ENCODE results near the gene PFKFB3. TPM values are rescaled to one million over a fixed set of nuclear protein-coding genes. Genes with fewer than 3 reads are reported as not detected.

Gene PFKFB3
- total and polyA plus RNA-seq, 2 of the 4 experiments (the other 2 are of a cell fraction): 34.1 to 45.5 TPM

- H4K5ac ChIP-seq (ENCODE audit: low read depth, low read length): no peak overlapping the region
- H4K20me1 ChIP-seq (ENCODE audit: insufficient read depth, low read length): peaks cover 74% of the 10 kb centered on the region
- H3K4me3 ChIP-seq (ENCODE audit: insufficient read depth, low read depth, low read length): no peak overlapping the region
- H2BK20ac ChIP-seq (ENCODE audit: low read depth, low read length): no peak overlapping the region
- no peak overlapping the region for H3K23ac ChIP-seq (ENCODE audit: low read depth, low read length)
- no peak overlapping the region for H4K8ac ChIP-seq (ENCODE audit: low read depth in 2 of 2, low read length in 2 of 2)
- no peak overlapping the region for H3K18ac ChIP-seq (ENCODE audit: low read depth, low read length)
- H3K4me2 ChIP-seq (ENCODE audit: low read depth, low read length): no peak overlapping the region
- no peak overlapping the region for H4K91ac ChIP-seq (ENCODE audit: insufficient read depth, low read depth, low read length)
- H2BK5ac ChIP-seq (ENCODE audit: low read depth, low read length, poor library complexity, severe bottlenecking): no peak overlapping the region
- intact Hi-C loops (cut with micrococcal nuclease): no loop called here
- no peak for TF ChIP-seq MXI1 (IDR thresholded peaks at IDR 0.05; ENCODE audit: borderline replicate concordance, low read depth, low read length)
- TF ChIP-seq CHD1 (IDR thresholded peaks at IDR 0.05; ENCODE audit: low read depth, low read length): no peak
- no peak for TF ChIP-seq BHLHE40 (IDR thresholded peaks at IDR 0.05; ENCODE audit: low read depth, low read length)
- TF ChIP-seq, protein P1, sequence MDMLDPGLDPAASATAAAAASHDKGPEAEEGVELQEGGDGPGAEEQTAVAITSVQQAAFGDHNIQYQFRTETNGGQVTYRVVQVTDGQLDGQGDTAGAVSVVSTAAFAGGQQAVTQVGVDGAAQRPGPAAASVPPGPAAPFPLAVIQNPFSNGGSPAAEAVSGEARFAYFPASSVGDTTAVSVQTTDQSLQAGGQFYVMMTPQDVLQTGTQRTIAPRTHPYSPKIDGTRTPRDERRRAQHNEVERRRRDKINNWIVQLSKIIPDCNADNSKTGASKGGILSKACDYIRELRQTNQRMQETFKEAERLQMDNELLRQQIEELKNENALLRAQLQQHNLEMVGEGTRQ (IDR thresholded peaks at IDR 0.05; ENCODE audit: low read depth, low read length): no peak
- TF ChIP-seq CTCF (conservative IDR thresholded peaks at IDR 0.05; ENCODE audit: low read depth, low read length): no peak
- TF ChIP-seq RFX5 (IDR thresholded peaks at IDR 0.05; ENCODE audit: low read depth, low read length): no peak
- no peak for TF ChIP-seq MAZ (IDR thresholded peaks at IDR 0.05; ENCODE audit: borderline replicate concordance, low read depth, low read length)
- no peak for TF ChIP-seq SMC3 (IDR thresholded peaks at IDR 0.05; ENCODE audit: low read depth, low read length)
- TF ChIP-seq CEBPB (IDR thresholded peaks at IDR 0.05; ENCODE audit: low read depth, low read length): no peak
- TF ChIP-seq RAD21 (IDR thresholded peaks at IDR 0.05; ENCODE audit: low read length): no peak
- TF ChIP-seq FOS (IDR thresholded peaks at IDR 0.05; ENCODE audit: low read depth, low read length): no peak
- H3K14ac ChIP-seq (replicated peaks; ENCODE audit: low read depth, low read length): no peak overlapping the region
- POLR2A ChIA-PET (ENCODE audit: unreplicated experiment): no interaction called here
- H2AK5ac ChIP-seq (ENCODE audit: low read depth, low read length): no peak overlapping the region
- no peaks in the 10 kb centered on the region for H3K27me3 ChIP-seq (ENCODE audit: control insufficient read depth, insufficient read depth, low read length)
- no TSS peak for BruUV-seq (replicated peaks)
- no peak overlapping the region for H2AFZ ChIP-seq (replicated peaks; ENCODE audit: low read length, poor library complexity)
- ATAC-seq (ENCODE audit: low read depth) (no peak), DNase-seq (no peak)
- H3K36me3 ChIP-seq (ENCODE audit: control insufficient read depth, insufficient read depth, low read length): peaks cover 88% of the 10 kb centered on the region
- no peak overlapping the region for H3K56ac ChIP-seq (ENCODE audit: extremely low read depth, insufficient read depth, low read length)
- in situ Hi-C loops (cut with MboI; ENCODE audit: low sequenced_read_pairs): no loop called here
- WGBS, 2 experiments (ENCODE audit: extremely low coverage in 2 of 2, insufficient read length in 1 of 2): no CpG with 5 or more reads among the region's 3 CpGs
- peaks cover 26 to 93% of the 10 kb centered on the region in 2 experiments for H3K79me1 ChIP-seq (ENCODE audit: low read depth in 1 of 2, low read length in 2 of 2)
- dilution Hi-C loops (cut with HindIII; ENCODE audit: low sequenced_read_pairs, unreplicated experiment): no loop called here
- peaks cover 18% of the 10 kb centered on the region for H3K9me1 ChIP-seq (ENCODE audit: insufficient read depth, low read length)
- CTCF ChIA-PET: interaction anchor here (1.6 to 1.9 kb wide), 2 partner anchors 13 to 184 kb away, joined by 5 to 10 read pairs; no protein-coding TSS in a partner anchor
- 0 out of 2 replicates have a peak overlapping the region, but pooled peaks have one; percentile 19 for H3K9ac ChIP-seq (ENCODE audit: low read depth, low read length)
- H2AK9ac ChIP-seq (replicated peaks; ENCODE audit: low read depth, low read length, poor library complexity): no peak overlapping the region
- no peak overlapping the region for H2BK120ac ChIP-seq (ENCODE audit: low read depth, low read length)
- H2BK15ac ChIP-seq (ENCODE audit: low read depth, low read length): no peak overlapping the region
- H3K4me1 ChIP-seq (ENCODE audit: control insufficient read depth, insufficient read depth, low read length): peaks cover 6% of the 10 kb centered on the region
- H3K4ac ChIP-seq (ENCODE audit: low read depth, low read length): no peak overlapping the region
- H3K9me3 ChIP-seq (ENCODE audit: control insufficient read depth, insufficient read depth, low read length): no peaks in the 10 kb centered on the region
- no peak overlapping the region for H3K27ac ChIP-seq (ENCODE audit: insufficient read depth, low read length)
Measured at GRCh38 chr10:6217611-6218010, 14.9 kb downstream of the PFKFB3 start.
